HG02884 (cell line): ENCODE data around the gene USP44.
"Not testable (repeated sequence)": the region's sequence is repeated elsewhere in the genome, so short reads cannot be mapped to it uniquely, and the experiment has no call there.

Experiments
- ATAC-seq: cut with Tn5 transposase; IDR thresholded peaks from one replicate; pipeline ENCODE4 v1.9.1; 2021; ENCODE audit warnings: mild to moderate bottlenecking, moderate library complexity; ENCODE audit not compliant: unreplicated experiment

USP44 gene

DNA sequence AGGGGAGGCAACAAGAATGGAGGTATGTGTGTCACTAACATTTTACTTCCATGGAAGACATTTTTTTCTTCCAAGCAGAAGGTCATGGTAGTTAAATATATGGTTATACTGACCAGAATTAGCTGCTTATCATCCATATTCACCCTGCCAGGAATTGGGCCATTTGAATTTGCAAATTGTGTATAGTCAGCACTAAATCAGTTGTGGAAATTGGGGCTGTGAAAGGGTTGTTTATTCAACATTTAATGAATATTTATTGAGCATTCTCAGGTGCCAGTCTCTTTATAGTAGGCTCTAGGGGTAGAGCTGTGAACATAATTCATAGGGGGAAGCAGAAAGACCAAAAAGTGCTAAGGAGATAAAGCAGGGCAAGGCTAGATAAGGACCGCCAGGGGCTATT, 39.3 kb downstream of the USP44 start:
- ATAC-seq, result no peak

DNA sequence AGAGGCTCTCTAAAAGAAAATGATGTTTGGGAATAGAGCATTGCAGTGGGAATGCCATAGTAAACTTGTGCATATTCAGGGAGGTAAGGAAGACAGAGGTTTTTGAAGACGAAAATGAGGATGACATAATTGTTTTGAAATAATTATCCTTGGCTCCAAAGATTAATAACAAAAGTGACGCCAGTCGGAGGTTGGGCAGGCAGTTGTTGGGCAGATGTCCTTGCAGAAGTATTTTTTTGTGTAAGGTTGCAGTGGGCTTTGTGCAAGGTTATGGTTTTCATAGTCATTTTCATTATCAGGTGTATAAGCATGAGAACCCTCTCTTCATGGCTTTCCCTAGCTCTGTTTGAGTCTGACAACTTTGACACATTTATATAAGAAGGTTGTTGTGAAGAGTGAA, 42.0 kb downstream of the USP44 start:
- no peak for ATAC-seq

DNA sequence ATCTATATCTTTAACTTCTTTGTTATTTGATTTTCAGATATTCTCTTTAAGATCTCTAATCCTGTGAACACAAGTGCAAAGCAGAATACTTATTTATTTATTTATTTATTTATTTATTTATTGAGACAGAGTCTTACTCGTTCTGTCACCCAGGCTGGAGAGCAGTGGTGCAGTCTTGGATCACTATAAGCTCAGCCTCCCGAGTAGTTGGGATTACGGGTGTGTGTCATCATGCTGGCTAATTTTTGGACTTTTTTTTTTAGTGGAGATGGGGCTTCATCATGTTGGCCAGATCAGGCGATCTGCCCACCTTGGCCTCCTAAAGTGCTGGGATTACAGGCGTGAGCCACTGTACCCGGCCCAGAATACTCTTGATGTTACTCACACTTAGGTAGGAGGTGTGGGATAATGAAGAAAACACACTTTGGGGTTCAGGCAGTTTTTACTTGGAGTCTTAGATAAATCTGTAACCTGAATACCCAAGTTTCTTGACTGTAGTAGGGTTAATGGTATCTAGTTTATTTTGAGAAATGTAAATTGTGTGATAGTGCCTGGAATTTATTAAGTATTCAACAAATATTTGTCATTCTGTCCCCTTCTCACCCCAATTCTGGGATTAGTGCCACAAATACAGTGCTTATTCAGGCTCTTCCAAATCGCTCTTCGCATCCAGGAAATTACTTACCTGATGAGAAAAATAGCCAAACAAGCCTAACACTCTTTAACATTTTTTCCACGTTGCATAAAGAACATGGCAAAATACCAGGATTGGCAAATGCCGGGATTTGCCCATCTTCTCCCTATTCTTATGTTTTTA, 44.4 kb downstream of the USP44 start:
- no peak for ATAC-seq

DNA sequence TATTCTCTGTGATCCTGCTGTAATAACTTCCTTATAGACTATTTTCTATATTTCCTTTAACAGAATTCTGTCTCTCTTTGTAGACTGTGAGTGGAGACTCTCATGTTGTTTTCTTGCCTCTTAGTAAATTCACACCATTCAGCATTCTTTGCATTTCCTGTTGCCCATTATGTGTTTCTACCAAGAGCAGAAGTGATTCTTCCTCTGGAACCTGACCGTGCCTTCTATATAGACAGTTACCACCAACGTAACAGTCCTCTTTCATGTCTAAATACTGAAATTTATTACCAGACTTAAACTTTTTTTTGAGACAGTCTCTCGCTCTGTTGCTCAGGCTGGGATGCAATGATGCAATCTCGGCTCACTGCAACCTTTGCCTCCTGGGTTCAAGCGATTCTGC, 46.2 kb downstream of the USP44 start:
- no peak for ATAC-seq

DNA sequence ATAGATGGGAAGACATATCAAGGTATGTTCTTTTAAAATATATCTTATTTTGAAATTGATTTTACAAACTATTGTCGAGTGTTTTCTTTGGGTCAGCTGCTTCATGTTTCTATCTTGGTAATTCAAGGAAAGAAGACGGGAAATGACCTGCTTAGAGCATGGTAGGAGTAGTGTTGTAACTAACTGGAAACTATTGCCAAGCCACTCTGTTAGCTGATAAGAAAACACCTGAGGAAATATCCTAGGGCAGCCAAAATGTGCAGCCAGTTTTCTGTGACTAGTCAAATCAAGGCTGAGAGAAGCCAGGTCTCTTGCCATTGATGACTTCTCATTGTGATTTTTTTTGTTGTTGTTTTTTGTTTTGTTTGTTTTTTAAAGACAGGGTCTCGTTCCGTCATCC, 47.1 kb downstream of the USP44 start:
- ATAC-seq, result no peak

DNA sequence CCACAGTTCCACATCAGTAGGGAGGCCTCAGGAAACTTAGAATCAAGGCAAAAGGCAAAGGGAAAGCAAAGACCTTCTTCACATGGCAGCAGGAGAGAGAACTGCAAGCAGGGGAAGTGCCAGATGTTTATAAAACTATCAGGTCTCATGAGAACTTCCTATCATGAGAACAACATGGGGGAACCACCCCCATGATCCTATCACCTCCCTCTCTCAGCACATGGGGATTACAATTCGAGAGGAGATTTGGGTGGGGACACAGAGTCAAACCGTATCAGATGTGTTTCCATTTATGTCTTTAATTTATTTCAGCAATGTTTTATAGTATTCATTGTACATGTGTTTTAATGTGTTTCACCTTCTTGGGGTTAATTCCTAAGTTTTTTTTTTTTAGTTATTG, 51.5 kb downstream of the USP44 start:
- no peak for ATAC-seq

DNA sequence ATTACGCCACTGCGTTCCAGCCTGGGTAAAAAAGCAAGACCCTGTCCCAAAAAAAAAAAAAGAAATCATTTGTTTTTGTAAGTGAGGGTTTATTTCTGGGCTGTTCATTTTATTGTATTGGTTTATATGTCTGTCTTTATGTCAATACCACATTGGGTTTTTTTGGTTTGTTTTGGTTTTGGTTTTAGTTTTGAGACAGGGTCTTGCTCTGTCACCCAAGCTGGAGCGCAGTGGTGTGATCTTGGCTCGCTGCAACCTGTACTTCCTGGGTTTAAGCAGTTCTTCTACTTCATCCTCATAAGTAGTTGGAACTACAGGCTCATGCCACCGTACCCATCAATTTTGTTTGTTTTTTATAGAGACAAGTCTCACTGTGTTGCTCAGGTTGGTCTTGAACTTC, 52.3 kb downstream of the USP44 start:
- no peak for ATAC-seq

DNA sequence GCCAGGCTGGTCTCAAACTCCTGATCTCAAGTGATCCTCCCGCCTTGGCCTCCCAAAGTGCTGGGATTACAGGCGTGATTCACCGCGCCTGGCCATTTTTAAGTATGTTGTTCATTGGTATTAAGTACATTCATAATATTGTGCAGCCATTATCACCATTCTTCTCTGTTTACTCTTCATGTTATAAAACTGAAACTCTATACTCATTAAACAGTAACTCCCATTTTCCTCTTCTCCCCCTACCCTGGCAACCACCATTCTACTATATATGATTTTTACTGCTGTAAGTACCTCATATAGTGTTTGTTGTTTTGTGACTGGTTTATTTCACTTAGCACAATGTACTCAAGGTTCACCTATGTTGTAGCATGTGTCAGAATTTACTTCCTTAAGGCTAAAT, 54.2 kb downstream of the USP44 start:
- ATAC-seq, result no peak

DNA sequence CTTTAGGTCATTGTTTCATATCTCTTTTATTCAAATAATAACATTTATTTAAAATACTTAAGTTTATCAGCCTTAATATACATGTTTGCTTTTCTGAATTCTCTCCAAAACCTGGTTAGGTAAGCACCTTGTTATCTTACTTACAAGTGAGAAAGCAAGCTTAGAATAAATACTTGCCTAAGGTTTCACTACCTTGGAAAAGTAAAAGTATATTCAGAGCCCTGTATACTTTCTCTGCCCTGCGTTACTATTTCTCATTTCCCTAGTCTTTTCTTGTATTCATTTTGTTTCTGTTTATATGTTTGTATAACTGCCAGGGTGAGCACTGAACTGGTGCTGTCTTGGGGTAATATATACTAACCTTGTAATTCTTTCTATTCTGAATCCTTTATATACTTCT, 55.8 kb downstream of the USP44 start:
- ATAC-seq, result no peak

DNA sequence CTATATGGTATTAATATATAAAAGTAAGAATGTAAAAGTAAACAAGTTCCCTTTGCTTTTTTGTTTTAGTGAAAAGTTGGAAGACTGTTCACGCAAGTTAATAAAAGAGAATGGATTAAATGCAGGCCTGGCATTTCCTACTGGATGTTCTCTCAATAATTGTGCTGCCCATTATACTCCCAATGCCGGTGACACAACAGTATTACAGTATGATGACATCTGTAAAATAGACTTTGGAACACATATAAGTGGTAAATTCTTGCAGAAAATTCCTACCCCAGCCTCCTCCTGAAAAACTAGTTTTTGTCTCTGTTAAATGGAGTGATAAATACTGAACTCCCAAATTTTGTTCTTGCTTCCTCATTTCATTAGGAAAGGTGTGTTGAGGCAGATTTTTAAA, 56.4 kb downstream of the USP44 start:
- ATAC-seq, result no peak

DNA sequence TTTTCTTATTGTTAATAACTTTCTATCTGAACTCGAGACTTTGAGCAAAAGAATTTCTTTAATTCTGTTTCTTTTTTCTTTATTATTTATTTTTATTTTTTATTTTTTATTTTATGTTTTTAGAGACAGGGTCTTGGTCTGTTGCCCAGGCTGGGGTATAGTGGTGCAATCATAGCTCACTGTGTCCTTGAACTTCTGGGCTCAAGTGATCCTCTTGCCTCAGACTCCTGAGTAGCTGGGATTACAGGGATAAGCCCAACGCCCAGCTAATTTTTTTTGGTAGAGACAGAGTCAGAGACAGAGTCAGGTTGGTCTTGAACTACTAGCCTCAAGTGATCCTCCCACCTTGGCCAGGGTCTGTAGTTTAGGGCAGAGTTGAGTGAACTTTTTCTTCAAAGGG, 58.8 kb downstream of the USP44 start:
- no peak for ATAC-seq

DNA sequence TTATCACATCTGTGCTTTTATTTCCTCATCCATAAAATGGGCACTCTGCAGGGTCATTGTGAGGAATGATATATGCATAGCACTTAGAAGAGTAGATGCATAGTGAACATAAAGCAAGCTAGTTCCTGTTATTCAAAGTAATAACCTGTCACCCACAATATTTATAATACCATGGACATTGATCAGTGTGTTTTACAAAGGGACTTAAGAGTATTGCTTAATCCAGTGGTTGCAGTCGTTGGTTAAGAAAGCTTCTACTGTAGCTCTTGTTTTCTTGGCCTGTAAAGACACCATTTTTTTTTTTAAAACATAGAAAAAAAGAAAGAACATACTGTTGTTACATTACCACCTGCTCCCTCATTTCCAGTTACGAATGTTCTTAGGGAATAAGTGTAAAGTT, 64.3 kb downstream of the USP44 start:
- ATAC-seq, result no peak

DNA sequence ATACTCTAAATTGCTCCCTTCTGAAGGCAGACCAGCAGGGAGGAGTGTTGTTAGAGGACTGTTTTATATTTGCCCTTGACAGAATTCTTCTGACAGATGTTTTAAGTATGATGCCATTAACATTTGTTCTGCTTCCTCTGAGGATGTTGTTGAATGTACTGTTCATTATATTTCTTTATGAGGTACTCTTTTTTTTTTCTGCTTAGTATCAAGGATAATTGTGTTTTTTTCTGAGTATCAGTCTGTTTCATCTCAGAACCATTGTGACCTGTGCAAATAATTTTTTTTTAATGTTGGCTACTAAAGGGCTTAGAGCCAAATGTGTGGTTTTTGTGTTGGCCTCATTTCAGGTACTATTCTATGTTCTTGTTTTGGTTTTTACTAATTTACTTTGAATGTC, 66.8 kb downstream of the USP44 start:
- no peak for ATAC-seq

DNA sequence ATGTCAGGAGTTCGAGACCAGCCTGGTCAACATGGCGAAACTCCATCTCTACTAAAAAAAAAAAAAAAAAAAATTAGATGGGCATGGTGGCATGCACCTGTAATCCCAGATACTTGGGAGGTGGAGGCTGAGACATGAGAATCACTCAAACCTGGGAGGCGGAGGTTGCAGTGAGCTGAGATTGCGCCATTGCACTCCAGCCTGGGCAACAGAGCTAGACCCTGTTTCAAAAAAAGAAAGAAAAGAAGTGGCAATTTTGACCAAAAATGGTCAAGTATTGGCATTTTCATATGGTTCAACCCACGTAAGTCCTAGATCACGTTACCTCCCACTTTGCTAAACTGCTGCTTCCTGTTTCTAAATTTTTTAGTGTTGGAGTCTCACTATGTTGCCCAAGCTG, 68.7 kb downstream of the USP44 start:
- not testable (repeated sequence) for ATAC-seq

DNA sequence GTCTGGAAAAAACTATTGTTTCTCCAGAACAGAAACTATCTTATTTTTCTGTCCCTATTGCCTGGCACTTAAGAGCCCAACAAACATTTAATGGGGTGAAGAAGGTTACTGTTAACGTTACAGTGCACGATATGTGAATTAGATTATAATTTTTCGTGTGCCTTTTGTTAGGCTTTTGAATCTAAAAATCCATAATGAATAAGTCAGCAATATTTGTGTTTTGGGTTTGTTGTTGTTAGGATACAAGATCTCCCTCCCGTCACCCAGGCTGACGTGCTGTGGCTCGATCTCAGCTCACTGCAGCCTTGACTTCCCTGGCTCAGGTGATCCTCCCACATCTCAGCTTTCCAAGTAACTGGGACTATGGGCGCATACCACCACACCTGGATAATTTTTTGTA, 69.4 kb downstream of the USP44 start:
- ATAC-seq, result no peak

DNA sequence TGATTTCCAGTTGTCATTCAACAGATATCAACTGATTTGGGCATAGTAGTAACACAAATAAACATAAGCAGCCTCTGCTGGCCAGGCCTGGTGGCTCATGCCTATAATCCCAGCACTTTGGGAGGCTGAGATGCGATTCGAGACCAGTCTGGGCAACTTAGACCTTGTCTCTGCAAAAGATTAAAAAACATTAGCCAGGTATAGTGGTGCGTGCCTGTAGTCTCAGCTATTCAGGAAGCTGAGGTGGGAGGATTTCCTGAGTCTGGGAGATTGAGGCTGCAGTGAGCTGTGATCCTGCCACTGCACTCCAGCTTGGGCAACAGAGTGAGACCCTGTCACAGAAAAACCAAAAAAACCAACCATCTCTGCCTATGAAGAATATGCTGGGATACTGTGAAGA, 70.2 kb downstream of the USP44 start:
- ATAC-seq, result no peak

DNA sequence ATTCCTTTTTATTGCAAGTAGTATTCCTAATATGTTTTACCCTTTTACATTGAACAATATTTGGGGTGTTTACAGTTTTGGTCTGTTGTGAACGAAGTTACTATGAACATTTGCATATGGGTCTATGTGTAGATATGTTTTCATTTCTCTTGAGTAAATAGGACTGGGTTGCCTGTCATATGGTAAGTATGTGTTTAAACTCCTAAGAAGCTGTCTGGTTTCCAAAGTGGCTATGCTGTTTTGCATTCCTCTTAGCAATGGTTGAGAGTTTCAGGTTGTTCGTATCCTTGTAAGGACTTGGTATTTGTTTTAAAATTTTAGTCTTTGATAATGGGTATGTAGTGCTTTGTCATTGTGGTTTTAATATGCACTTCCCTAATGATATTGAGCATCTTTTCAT, 71.0 kb downstream of the USP44 start:
- ATAC-seq, result no peak

DNA sequence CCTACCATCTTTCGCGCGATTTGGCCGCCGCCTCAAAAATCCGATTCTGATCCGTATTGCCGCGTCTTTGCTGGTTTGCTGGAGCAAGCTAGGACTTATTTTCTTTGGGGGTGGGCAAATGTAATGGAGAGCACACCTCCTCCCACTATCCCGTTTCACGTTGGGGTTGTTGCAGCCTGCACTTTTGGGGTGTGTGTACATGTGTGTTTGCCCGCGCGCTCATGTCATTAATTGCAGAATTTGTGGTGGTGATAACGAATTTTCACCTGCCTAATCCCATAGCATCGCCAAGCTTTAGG, 76.7 kb downstream of the USP44 start:
- no peak for ATAC-seq

DNA sequence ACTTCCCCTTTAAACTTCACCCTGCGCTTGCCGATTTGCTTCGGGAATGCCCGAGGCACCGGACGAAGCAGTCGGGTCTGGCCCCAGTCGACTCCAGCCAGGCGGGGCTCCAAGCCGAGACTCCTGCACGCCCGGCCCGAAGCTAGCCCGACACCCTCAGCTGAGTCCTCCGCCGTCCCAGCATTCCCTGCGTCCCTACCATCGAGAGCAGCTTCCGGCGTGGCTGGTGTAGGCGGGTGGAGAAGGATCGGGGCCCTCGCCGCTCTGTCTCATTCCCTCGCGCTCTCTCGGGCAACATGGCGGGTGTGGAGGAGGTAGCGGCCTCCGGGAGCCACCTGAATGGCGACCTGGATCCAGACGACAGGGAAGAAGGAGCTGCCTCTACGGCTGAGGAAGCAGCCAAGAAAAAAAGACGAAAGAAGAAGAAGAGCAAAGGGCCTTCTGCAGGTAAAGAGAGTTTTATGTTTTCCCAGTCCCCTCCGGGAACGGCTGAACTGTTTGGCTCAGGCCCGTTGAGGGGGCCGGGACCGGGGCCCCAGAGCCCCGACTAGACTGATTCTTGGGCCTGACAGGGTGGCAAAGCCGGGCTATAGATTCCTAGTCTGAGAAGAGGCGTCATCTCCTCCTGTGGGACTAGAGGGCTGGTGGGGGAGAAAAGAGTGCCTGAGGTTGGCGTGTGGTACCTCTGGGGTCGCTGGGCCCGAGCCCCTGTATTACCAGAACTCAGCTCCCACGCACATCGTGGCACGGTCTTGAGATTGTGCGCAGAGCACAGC, 77.2 kb downstream of the USP44 start, which contains the start of gene METAP2:
TSS of gene METAP2 (plus strand) at position 269 of the 776 bp plus-strand sequence. CDS start at position 297, 28 bp downstream.
- ATAC-seq, result peak; percentile 96

DNA sequence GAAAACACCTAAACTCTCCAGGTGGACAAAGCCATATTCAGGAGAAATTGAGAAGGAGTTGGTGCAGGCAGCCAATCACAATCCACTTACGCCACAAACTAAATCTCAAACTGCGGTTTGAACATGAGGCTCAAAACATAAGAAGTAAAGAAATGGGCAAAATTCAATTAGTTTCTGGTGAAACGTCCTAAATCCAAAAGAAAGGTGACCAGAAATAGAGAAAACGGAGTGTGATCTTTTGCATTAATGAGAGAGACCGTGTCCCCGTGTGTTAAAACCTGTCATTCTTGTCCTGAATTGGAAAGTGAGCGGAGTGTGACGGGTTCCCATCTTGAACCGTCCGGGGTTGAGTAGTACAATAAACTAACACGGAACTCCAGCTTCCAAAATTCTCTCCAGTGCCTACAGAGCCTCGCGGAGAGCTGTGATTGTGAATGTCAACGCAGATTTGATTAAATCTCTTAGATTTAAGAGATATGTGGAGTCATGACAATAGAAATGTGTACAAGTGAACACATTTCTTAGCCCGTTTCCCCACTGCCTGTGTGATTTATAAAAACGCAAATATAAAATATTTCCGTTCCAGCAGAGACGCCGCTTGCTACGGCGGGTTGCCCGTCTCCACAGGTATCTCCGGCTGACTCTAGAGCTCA, 77.9 kb downstream of the USP44 start:
- peak; percentile 31 for ATAC-seq

DNA sequence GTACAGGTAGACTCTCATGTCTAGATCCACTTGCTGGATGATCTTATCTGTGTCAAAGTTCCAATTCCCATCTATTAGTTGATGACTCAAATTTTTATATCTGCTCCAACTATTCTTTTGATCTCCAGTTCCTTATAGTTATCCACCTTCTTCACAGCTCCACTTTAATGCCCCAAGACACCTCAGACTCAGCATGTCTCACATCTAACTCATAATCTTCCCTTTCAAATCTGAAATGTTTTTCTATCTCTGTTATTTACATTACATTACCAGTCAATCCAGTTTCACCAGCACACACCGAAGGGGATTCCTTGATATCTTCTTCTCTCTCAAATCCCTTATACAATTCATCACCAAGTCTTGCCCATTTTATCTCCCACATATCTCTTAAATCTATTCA, 81.0 kb downstream of the USP44 start:
- no peak for ATAC-seq
